Stimulated activated CD8-positive, alpha-beta memory T cell treated with anti-CD3 and anti-CD28 coated beads, Interleukin-4, amount 100 ng/mL, for 24 hours (primary cell): ENCODE results near the gene ACTN4.

Source experiments
- DNase-seq: peaks from one replicate; pipeline ENCODE4 v3.0.0-alpha.2; 2020; ENCODE audit warnings: low read depth

Gene ACTN4

DNA sequence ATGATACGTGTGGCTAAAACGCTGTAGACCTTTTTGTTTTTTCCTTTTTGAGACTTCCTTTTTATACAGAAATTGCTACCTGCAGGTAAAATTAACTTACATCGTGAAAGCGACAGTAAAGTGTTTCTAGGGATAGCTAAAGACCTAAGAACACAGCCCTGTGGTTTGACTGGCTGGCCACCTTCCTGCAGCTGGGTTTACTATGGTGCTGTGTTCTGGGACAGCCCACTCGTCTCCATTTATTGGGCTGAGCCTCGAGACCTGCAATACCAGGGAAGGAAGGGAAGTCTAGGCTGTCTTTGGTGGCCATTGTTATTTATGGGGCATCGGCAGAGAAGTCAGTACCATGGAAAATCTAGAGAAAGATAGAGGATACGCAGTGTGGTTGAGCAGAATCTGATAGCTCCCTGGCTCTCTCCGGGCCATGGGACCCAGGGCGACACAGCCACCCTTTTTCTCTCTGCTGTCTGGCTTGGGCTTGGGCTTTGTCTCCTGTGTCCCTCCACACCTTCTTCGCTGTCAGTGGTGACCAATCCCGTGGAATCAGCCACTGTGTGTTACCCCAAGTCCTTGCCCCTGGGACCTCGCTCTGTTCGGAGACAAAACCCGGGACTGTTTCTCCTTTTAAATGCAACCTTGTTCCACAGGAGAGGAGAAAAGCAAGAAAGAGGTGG is 30.9 kb downstream of the ACTN4 start:
- DNase-seq = no peak

DNA sequence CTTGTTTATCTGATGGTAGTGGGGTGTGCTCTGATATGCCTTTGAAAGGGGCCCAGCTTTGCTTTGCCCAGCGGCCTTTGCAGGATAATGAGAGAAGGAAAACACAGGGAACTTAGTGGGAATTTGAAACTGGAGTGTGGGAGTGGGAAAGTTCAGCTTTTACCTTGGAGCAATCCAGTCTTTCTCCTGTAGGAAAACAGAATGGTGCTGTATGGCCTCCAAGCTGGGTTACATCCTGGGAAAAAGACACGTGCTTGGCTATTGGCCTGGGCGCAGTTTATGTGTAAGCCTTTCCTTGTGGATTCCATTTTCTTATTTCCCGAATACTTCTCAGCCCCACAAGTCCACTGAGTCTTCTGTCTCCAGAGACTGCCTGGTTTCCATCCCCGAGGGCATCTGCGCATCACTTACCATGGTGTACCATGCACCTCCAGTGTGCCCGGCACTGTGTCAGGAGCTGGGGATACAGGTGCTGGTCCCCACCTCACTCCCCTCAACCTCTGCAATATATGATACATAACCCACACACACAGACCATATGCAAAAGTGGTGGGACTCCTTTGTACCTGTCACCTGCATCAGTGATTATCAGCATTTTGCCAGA is 31.5 kb downstream of the ACTN4 start:
- no peak for DNase-seq

DNA sequence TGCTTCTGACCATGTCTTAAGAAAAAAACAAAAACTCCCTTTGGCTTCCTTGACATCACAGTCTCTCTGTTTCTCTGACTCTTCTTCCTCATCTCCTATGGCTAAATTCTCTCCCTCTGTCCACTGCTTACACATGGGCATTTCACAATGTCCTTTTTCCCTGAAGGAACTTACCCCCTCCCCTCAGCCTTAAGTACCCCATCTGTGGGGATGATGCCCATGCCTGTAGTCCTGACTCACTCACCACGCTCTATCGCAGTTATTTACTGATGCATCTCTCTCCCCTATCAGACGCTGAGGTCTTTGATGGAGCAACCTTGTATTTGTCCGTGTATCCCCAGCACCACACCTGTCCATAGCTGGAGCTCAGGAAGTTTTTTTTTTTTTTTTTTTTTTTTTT is 32.4 kb downstream of the ACTN4 start:
- no peak for DNase-seq

DNA sequence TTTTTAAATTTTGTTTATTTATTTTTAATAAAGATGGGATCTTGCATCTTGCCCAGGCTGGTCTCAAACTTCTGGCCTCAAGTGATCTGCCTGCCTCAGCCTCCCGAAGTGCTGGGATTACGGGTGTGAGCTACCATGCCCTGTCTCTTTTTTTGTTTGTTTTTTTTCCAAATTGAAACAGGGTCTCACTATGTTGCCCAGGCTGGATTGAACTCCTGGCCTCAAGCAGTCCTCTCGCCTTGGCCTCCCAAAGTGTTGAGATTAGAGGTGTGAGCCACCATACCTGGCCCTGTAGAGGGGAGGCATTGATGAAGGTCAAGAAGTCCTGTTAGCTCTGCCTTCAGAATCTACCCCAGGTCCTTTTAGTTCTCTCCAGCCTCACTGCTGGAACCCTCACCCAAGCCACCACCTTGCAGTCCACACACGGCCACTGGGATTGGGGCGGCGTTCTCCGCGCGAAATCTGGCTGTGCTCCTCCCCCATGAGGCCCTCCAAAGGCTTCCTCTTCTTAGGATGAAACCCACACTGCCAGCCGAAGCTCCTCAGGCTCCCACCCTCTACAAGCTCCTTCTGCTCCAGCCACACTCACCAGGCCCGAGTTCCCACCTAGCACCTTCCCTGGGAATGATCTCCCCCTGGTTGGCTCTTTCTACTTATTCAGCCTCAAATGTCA is 34.9 kb downstream of the ACTN4 start:
- no peak for DNase-seq

DNA sequence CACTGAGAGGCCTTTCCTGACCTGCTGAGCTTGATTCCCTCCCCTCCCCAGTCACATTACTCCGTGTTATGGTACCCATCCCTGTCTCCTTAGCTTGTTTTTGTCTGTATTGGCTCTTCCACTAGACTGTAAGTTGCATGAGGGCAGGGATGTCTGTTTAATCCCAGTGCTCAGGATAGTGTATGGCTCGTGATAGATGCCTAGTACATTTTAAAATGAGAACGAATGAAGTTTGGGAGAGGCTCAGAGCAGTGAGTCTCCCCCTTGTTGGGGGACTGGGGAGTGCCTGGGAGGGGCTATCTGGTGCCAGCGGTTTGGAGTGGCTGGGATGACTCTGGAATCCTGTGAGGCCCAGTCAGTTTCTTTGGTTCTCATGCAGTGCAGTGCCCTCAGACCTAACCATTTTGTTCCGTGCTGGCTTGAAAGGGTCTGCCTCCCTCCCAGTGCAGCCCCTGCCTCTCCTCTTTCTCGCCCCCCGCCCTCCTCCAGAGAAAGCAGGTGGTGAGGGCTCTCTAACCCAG is 35.5 kb downstream of the ACTN4 start:
- DNase-seq = no peak

DNA sequence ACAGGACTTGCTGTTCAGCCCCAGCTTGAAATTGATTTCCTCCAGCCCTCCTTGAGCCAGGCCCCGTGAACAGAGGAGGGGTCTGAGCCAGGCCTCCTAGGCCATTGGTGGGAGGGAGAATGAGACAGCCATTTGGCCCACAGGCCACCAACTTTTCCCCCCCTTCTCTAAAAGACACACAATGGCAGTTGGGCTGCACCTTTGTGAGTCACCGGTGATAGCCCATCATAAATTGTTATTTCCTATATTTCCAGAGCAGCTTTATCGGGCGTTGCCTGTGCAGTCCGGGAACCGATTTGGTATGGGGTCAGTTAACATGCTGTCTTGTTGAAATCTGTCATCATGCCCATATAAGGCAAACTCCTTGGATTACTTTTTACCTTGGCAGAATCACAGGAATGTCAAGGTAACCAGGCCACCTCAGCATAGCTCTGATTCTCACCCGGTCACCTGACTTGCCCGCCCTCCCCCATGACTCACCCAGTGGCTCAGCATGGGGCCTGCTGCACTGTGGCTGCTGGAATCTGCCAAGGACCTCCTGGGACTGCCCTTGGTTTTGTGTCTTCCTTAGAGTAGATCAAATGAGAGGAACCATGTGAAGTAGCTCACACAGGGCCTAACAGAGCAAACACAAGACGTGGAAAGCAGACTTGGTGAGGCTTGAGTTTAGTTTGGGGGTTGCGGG is 36.1 kb downstream of the ACTN4 start:
- DNase-seq = peak; percentile 47

DNA sequence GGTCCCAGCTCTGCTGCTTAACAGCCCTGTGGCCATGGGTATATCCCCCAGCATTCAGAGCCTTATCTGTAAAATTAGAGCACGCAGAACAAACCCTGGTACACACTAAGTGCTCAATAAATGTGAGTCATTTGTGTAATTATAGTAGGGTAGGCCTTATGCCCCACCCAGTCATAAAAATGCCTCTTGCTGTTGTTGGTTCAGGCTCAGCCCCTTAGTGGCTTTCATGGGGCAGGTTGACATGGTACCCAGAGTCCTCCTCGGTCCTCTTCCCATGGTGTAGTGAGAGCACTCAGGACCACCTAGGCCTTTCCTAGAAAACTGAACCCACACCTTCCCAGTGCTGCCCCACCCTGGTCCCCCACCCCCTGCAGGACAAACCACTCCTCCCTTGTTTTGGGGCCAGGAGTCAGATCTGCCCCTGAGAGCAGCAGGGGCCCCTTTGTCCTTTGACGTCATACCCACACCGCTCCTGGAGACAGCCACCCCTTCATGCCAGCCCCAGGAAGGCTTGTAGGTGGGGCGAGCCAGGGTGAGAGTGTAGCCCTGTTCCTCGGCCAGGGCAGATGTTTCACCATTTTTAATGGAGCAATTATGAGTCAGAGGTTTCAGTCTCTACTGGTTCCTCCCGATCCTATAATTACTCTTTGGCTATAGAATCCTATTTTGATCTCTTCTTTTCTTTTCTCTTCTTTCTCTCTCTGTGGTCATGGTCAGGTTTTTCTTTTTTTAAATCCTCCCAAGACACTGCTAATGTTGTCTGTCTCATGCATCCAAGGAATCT is 36.8 kb downstream of the ACTN4 start:
- DNase-seq = no peak

DNA sequence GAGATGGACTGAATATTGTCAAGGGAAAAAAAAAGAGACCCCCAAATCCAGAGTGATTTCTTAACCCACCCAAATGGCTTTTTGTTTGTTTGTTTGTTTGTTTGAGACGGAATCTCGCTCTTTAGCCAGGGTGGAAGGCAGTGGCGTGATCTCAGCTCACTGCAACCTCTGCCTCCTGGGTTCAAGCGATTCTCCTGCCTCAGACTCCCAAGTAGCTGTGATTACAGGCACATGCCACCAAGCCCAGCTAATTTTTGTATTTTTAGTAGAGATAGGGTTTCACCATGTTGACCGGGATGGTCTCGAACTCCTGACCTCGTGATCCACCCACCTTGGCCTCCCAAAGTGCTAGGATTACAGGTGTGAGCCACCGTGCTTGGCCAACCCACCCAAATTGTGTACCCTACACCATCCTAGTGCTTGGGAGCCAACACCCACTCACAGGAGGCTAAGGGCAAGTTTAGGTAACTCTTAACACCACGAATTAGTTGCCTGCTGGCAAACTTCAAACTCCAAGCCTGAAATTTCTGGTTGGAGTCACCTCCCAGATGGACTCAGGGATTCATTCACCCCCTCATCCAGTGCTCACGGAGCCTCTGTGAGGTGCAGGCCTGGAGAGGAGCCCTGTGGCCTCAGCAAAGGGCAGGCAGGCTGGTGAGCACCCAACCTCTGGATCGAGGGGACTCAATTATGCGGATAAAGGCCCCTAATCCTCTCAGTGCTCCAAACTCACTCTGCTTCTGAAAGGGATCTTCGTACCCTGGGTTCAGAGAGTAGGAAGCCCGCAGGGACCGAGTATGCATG is 37.6 kb downstream of the ACTN4 start:
- DNase-seq = no peak

DNA sequence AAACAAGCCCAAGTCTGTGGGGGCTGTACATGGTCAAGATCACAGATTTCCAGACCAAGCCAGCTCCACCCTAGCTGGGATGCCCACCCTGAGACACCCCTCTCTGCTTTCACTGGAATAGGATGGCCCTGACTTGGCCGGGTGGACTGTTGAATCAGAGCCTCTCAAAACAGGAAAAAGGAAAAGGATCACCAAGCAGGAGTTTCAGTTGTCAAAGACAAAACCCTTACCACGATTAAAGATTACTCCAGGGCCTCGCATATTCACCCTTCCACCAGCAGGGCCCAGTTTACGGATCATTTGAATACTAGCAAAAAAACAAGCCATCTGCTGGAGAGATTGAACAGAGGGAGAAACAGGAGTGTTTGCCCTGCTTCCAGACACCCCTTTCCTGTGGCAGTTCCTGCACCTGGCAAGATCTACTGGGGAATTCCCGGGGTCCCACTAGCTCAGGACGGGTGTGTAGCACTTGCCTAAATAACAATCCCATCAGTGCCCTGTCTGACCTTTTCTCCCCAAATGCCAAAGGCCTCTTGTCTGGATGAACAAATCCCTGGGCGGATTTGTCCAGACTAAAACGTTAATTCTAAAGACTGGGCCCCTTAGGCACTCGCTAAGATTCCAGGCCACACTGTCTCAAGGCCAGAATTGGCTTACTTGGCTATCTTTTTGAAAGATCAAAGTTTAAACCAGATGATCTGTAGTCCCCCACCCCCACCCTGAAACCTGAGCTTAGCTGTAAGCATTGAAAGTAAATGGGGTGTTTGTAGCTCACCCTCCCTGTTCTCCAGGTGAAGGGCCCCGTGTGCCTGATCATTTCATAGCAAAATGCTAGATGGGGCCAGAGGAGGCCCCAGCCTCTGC is 38.4 kb downstream of the ACTN4 start:
- no peak for DNase-seq

DNA sequence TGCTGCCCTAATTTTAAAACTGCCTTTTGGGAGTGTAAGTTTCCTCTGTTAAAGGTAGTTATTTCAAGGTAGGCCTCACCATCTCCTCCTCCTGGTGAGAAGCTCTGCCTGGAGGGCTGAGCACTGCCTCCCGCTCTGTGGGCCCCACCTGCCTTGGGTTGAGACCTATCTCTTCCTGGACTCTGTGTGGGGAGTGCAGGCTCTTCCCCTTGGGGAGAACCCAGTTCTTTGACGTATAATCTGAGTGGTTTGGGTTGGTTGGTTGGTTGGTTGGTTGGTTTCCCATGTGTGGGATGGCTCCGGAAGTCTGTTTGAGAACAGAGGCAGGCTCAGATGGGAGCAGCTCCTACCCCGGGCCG is 39.1 kb downstream of the ACTN4 start:
- DNase-seq = no peak

DNA sequence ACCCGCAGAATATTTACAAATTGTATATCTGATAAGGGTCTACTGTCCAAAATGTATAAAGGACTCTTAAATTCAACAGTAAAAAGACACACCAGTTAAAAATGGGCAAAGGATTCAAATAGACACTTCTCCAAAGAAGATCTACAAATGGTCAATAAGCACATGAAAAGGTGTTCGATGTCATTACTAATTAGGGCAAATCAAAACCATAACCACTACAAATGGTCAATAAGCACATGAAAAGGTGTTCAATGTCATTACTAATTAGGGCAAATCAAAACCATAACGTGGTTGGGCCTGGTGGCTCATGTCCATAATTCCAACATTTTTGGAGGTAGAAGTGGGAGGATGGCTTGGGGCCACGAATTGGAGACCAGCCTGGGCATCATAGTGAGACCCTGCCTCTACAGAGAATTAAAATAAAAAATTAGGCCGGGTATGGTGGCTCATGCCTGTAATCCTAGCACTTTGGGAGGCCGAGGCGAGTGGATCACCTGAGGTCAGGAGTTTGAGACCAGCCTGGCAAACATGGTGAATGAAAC is 40.5 kb downstream of the ACTN4 start:
- DNase-seq = no peak

DNA sequence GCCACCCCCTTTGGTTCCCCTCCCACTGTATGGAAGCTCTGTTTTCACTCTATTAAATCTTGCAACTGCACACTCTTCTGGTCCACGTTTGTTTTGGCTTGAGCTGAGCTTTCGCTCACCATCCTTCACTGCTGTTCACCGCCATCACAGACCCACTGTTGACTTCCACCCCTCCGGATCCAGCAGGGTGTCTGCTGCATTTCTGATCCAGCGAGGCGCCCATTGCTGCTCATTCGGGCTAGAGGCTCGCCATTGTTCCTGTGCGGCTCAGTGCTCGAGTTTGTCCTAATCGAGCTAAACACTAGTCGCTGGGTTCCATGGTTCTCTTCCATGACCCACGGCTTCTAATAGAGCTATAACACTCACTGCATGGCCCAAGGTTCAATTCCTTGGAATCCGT is 42.7 kb downstream of the ACTN4 start:
- no peak for DNase-seq

DNA sequence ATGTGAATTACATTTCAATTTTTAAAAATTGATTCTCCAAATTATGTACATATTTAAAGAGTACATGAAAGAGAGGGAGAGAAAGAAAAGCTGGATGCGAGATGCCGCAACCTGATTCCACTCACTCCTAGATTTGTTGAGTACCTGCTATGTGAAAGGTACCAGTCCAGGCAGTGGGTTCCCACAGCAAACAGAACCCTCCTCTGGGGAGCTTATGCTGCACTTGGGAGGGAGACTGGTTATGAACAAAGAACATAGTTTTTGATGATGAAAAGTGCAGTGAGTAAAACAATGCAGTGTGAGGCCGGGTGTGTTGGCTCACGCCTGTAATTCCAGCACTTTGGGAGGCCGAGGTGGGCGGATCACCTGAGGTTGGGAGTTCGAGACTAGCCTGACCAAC is 43.4 kb downstream of the ACTN4 start:
- no peak for DNase-seq

DNA sequence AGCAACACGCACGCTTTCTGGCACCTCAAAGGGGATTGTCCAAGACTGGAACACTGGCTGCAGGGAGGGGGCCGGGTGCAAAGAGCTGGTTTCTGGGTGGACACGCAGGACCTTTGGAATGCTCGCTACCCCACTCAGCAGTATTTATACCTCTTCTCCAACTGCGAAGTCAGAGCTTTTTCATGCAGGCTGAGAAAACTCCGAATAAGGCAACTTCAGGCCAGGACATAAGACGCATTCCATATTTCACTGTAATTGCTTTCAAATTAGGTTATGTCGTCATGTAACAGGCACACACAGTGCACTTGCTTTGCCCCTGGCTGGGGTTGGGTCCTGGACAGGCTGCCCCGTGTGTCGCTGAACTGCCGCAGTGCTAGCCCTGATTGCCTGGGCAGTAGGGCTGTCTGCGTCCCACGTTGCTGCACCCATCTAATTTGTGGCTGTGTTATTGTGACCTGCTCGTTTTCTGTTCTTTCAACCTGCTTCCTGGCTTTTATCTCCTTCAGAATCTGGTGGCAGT is 44.5 kb downstream of the ACTN4 start:
- no peak for DNase-seq

DNA sequence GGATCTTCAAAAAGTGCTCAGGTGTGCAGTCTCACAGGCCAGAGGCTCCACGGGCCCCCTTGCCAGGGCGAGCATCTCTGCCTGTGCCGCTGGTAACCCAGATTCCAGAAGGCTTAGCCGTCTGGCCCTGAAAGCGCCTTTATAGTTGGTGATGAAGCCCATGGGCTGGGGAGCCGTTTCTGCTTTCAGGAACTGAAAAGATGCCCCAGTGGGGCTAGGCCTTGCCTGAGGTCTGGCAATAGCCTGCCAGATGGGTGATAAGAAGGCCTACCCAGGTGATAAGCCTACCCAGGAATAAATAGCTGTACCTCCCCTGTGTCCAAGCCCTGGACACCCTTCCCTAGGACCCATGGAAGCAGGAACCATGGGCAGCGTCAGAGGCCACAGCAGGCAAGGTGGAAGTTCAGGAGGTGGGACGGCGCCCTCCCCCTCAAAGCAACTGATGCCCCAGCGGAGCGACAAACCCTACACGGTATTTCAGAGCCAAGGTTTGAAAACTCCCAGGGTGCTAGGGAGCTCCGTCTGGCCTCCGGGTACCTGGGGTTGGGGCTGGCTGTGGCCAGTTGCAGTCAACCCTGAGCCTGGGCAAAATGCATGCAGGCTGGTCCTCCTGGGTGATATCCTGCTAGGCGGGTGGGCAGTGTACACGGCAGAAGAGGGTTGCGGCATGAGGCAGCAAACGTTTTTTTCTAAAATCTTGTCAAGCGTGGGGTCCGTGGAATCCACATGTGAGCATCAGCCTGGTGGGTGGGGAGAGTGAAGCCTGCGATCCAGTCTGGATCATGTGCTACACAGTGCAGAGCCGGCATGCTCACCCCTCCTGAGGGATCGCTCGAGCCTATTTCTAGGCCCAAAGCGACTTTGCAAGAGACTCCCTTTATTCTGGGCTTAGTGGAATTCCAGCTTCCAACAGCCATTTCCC is 45.3 kb downstream of the ACTN4 start:
- DNase-seq = no peak

DNA sequence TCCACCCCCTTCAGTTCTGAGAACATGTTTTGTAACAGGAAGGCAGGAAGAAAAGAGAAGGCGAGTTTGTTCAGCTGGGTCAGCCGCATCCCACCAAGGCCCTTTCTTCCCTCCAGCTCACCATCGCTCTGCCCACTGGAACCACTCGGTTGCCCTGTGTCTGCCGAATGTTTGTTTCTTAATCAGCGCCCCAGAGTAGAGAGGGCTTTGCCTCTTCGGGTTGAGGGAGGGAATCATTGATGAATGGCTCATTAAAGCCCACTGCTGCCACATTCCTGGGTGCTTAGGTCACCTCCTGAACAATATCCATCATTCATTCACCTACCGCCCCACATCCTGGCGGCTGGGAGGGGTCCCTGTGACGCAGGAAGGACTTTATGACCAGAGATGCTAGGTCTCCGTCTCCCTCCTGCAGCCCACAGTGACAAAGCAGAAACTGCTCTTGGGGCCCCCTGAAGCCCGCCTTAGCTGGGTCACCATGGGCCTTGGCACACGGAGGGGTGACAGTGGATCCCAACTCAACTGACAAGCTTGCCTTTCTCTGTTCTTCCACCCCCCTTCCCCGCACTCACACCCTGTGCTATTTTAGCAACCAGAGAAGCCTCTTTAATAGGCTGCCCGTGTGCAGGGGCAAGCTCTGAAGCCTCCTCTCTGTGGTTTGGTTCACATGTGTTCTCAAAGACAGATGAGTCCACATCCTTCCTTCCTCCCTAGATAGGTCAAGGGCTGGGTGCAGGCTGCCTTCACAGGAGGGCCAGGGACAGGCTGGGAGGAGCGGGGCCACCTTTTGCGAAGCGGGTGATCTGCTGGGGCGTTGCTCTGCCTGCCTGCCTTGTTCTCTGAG is 46.2 kb downstream of the ACTN4 start:
- no peak for DNase-seq

DNA sequence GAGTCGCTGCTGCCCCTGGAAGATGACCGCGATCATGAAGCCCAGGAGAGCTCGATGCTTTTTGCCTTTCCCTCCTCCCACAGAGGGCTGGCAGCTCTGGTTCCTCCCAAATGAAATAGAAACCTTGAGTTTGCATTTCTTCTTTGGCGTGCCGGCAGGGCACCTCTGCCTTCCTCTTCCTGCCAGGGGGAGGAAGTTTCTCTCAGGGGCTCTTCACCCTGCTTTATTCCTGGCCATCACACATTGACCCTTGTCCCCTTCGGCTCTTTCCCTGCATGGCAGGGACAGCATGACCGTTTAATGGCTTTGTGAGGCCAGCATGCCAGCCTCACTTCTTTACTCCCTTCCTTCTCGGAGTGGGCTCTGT is 47.9 kb downstream of the ACTN4 start:
- no peak for DNase-seq
